Right forelimb (tissue), 1 donor: ENCODE results near the gene ATP5ME.

Experiments used
- DNase-seq: peaks from one replicate; pipeline ENCODE4 v3.0.0-alpha.2; 2018

The ATP5ME gene

GRCh38 chr4:666822-667544, 7.1 kb downstream of the ATP5ME start:
- peak; percentile 45 for DNase-seq

- DNase-seq: no peak
Observed at GRCh38 chr4:666436-666810, 7.7 kb downstream of the ATP5ME start.

GRCh38 chr4:665751-666435, 8.2 kb downstream of the ATP5ME start:
- peak; percentile 38 for DNase-seq

- peak; percentile 40 for DNase-seq
Observed at GRCh38 chr4:665381-665750, 8.7 kb downstream of the ATP5ME start.

- peak; percentile 29 for DNase-seq
Observed at GRCh38 chr4:664713-665231, 9.3 kb downstream of the ATP5ME start.

- peak; percentile 73 for DNase-seq
Observed at GRCh38 chr4:663438-664428, 10.3 kb downstream of the ATP5ME start.

- peak; percentile 41 for DNase-seq
Observed at GRCh38 chr4:663046-663437, 11.0 kb downstream of the ATP5ME start.

- peak; percentile 23 for DNase-seq
Observed at GRCh38 chr4:661881-662761, 12.0 kb downstream of the ATP5ME start.

GRCh38 chr4:661231-661630, 12.8 kb downstream of the ATP5ME start:
- DNase-seq: peak; percentile 10

- DNase-seq: peak; percentile 31
Observed at GRCh38 chr4:660401-660800, 13.7 kb downstream of the ATP5ME start.

- peak; percentile 28 for DNase-seq
Observed at GRCh38 chr4:659851-660250, 14.2 kb downstream of the ATP5ME start.

GRCh38 chr4:658681-659667, 15.1 kb downstream of the ATP5ME start:
- peak; percentile 42 for DNase-seq

- peak; percentile 50 for DNase-seq
Observed at GRCh38 chr4:657834-658667, 16.0 kb downstream of the ATP5ME start.

GRCh38 chr4:657338-657833, 16.7 kb downstream of the ATP5ME start:
- no peak for DNase-seq

- DNase-seq: peak; percentile 39
Observed at GRCh38 chr4:656436-657337, 17.4 kb downstream of the ATP5ME start.

GRCh38 chr4:655464-656151, 18.5 kb downstream of the ATP5ME start:
- no peak for DNase-seq

GRCh38 chr4:654871-655463, 19.1 kb downstream of the ATP5ME start:
- no peak for DNase-seq

- no peak for DNase-seq
Observed at GRCh38 chr4:654503-654845, 19.6 kb downstream of the ATP5ME start.
